AG04449 (cell line): Measurements from ENCODE around the gene ALKBH1.

ENCODE experiments used
- CTCF ChIA-PET: fragments of 350-600 bp; formaldehyde crosslinking; extraction: SDS; loops from one replicate; lab custom pipeline; 2021; ENCODE audit warnings: antibody characterized with exemption; lab: Yijun Ruan, JAX
- POLR2A ChIA-PET: fragments of 400-600, 350-600 bp; formaldehyde crosslinking; extraction: SDS; loops from one replicate; lab custom pipeline; 2020; ENCODE audit warnings: antibody characterized with exemption, inconsistent platforms; lab: Yijun Ruan, JAX
- DNase-seq: peaks from one replicate; pipeline ENCODE4 v3.0.0-alpha.2; 2010; ENCODE audit warnings: low read depth, low spot score
- H3K4me3 ChIP-seq: 2 replicates; pipeline ENCODE4 v1.5.1; 2011; ENCODE audit warnings: low read depth, mild to moderate bottlenecking, control low read depth, low read length
- CTCF ChIP-seq: IDR thresholded peaks from one replicate; pipeline ENCODE4 v1.5.1; 2011; ENCODE audit warnings: mild to moderate bottlenecking, moderate library complexity, low read length, control low read depth, inconsistent platforms; ENCODE audit not compliant: insufficient read depth; ENCODE audit errors: missing control alignments

ALKBH1 gene

DNA sequence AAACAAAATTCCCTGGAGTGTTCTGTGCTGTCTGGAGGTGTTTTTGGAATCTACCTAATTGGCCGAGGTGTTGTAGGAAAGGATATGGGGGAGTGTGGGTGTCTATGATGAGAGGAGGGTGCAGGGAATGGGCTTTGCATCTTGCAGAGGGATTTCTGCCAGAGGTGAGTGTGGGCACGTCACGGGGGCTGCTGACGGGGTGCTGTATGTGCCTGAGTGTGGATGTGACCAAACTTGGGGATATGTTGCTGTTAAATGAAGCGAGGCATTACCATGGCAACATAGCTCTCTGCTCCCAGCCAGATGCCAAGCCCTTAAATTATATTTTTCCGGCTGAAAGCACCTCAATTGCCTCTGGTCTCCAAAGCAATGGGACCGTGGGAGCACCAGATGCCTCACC, 47.1 kb downstream of the ALKBH1 start:
- CTCF ChIA-PET, result interaction anchor here (0.6 kb wide), 1 partner anchor 202 kb away, joined by 3 read pairs; the partner anchor contains the start of gene AHSA1
- H3K4me3 ChIP-seq, result no peak overlapping the region
- no peak for DNase-seq
- POLR2A ChIA-PET, result no interaction called here
- TF ChIP-seq CTCF, result no peak

DNA sequence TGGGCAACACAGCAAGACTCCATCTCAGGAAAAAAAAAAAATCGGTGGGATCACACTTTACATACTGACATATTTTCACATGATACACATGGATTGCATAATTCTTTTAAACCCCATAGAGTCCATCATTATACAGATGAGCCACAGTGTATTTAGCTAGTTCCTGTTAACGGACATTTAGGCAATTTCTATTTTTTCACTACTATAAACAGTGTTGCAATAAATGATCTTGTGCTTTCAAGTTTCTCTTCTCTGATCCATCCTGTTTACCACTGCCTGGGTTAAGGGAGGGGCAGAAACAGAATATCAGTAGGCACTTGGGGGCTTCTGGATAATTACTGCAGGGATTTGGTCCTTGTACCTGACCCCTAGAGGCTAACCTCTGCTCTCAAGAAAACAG, 48.0 kb downstream of the ALKBH1 start:
- CTCF ChIA-PET, result interaction anchor here (1.5 kb wide), 1 partner anchor 907 kb away, joined by 4 read pairs; no protein-coding TSS in a partner anchor
- DNase-seq, result no peak

DNA sequence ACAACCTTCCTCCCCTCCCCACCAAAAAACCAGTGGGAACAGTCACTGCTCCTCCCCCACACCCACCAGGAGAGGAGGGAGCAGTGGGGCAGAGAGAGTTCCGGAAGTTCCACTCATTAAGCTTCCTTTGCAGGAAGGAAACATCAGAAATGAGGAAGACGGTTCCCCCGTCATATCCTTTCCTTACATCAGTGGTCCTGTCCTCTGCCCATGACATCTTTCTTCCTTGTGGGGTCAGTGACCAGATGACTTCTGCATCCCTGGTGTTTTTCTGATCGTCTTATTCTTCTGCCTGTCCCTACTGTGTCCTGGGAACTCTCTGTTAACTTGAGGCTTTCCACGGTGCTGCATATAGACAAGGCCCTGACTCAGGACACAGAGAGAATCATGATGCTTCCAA, 50.5 kb downstream of the ALKBH1 start:
- ChIA-PET CTCF (interaction anchor here (4.2 kb wide), 1 partner anchor 50 kb away, joined by 25 read pairs; the partner anchor contains the start of genes ALKBH1 and SLIRP), POLR2A (no interaction called here)
- no peak for TF ChIP-seq CTCF
- H3K4me3 ChIP-seq, result no peak overlapping the region
- DNase-seq, result no peak

More for the DNA sequence above, 48.0 kb downstream of the ALKBH1 start:
- no peak overlapping the region for H3K4me3 ChIP-seq
- POLR2A ChIA-PET, result no interaction called here
- TF ChIP-seq CTCF, result no peak

- ChIA-PET POLR2A (interaction anchor here (0.7 kb wide), 1 partner anchor 11 kb away, joined by 3 read pairs; no protein-coding TSS in a partner anchor), CTCF (interaction anchor here (0.8 to 4.2 kb wide), 14 partner anchors 8 to 913 kb away, joined by 3 to 25 read pairs (median 6); partner anchors contain the start of genes ALKBH1 and SLIRP)
- H3K4me3 ChIP-seq, result no peak overlapping the region
- TF ChIP-seq CTCF, result no peak
- no peak for DNase-seq
These were observed 53.8 kb downstream of the ALKBH1 start for GRCh38 chr14:77654001-77654441.

DNA sequence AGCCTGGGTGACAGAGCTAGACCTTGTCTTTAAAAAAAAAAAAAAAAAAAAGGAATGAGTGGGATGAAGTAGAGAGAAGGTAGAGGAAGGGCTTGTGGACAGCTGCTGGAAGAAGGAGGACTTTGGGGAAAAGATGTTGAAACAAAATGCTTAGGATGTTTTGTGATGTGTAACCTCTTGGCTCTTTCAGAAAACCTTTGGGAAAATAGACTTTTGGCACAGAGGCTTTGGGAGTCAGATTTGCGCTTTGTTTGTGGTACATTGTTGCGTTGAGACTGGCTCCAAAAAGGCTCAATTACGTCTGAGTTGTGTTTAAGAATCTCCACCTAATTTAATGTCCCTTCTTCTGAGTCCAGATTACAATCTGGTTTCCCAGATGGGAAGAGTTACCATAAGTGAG, 58.5 kb downstream of the ALKBH1 start:
- no peak for DNase-seq
- ChIA-PET CTCF (interaction anchor here (1.5 kb wide), 1 partner anchor 32 kb away, joined by 4 read pairs; no protein-coding TSS in a partner anchor), POLR2A (no interaction called here)
- TF ChIP-seq CTCF, result no peak
- H3K4me3 ChIP-seq, result no peak overlapping the region

DNA sequence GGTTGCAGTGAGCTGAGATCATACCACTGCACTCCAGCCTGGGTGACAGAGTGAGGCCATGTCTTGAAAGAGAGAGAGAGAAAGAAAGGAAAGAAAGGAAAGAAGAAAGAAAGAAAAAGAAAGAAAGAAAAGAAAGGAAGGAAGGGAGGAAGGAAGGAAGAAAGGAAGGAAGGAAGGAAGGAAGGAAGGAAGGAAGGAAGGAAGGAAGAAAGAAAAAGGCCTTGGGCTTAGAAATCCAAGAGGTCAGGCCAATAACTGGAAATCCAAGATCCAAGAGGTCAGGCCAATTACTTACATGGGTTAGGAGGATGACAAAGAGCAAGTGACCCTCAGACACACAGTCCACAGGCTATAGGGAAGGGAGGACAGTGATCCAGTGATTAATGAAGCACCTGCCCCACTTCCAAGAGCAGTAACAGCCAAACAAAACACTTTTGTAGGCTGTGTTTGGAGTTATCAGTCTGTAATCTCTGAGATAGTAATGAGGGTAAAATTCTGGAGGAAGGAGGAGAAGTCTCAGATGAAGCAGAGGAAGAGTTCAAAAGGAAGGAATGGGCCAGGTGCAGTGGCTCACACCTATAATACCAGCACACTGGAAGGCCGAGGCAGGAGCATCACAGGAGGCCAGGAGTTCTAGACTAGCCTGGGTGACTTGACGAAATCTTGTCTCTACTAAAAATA, 59.2 kb downstream of the ALKBH1 start:
- TF ChIP-seq CTCF, result no peak
- no peak for DNase-seq
- CTCF ChIA-PET, result no interaction called here

More for the DNA sequence above, 59.2 kb downstream of the ALKBH1 start:
- POLR2A ChIA-PET, result no interaction called here
- no peak overlapping the region for H3K4me3 ChIP-seq
